Measurements from ENCODE around the gene ILF2.

- TF ChIP-seq CTCF (IDR thresholded peaks at IDR 0.05; ENCODE audit: borderline replicate concordance, extremely low read depth, low read length, poor library complexity, severe bottlenecking): no peak
- no peak for TF ChIP-seq EZH2 (IDR thresholded peaks at IDR 0.05; ENCODE audit: borderline replicate concordance, low read depth, low read length, severe bottlenecking)
Observed at GRCh38 chr1:153640861-153641260, 29.9 kb downstream of the ILF2 start.

Data from DND-41 (cell line).